BLaER1 (cell line): Measurements from ENCODE around the gene GPATCH2L.

ENCODE experiments used
- H3K27ac ChIP-seq: shearing (Covaris generic); formaldehyde crosslinking; 2 replicates; pipeline ENCODE4 v1.8.1; 2022
- H3K27me3 ChIP-seq: shearing (Covaris generic); formaldehyde crosslinking; 2 replicates; pipeline ENCODE4 v1.8.1; 2022
- H3K36me3 ChIP-seq: shearing (Covaris generic); formaldehyde crosslinking; 2 replicates; pipeline ENCODE4 v1.8.1; 2022
- H3K4me1 ChIP-seq: shearing (Covaris generic); formaldehyde crosslinking; 2 replicates; pipeline ENCODE4 v1.8.1; 2022
- H3K4me2 ChIP-seq: shearing (Covaris generic); formaldehyde crosslinking; 2 replicates; pipeline ENCODE4 v1.8.1; 2022
- H3K4me3 ChIP-seq: shearing (Covaris generic); formaldehyde crosslinking; 2 replicates; pipeline ENCODE4 v1.8.1; 2022
- H3K9ac ChIP-seq: shearing (Covaris generic); formaldehyde crosslinking; 2 replicates; pipeline ENCODE4 v1.8.1; 2022
- H3K9me3 ChIP-seq: shearing (Covaris generic); formaldehyde crosslinking; 2 replicates; pipeline ENCODE4 v1.8.1; 2022
- H4K20me1 ChIP-seq: shearing (Covaris generic); formaldehyde crosslinking; 2 replicates; pipeline ENCODE4 v1.8.1; 2022
- Cebpa-rat ChIP-seq: shearing (Covaris generic); IDR thresholded peaks from 2 replicates; pipeline ENCODE4 v1.8.1; 2022

Gene GPATCH2L

GRCh38 chr14:76194327-76194726, 42.6 kb downstream of the GPATCH2L start:
- peaks cover 71% of the 10 kb centered on the region for H3K36me3 ChIP-seq
- H3K27me3 ChIP-seq, result no peaks in the 10 kb centered on the region
- H3K27ac ChIP-seq, result peak overlapping the region; percentile 18; the same call in 1 of the 2 replicates
- peak overlapping the region; percentile 56 for H3K4me2 ChIP-seq
- TF ChIP-seq Cebpa-rat, result no peak
- H4K20me1 ChIP-seq, result no peaks in the 10 kb centered on the region
- H3K4me1 ChIP-seq, result peaks cover 64% of the 10 kb centered on the region
- no peak overlapping the region for H3K4me3 ChIP-seq
- no peaks in the 10 kb centered on the region for H3K9me3 ChIP-seq
- H3K9ac ChIP-seq, result no peak overlapping the region

GRCh38 chr14:76195003-76195402, 43.3 kb downstream of the GPATCH2L start:
- peak overlapping the region; percentile 56 for H3K4me2 ChIP-seq
- no peak for TF ChIP-seq Cebpa-rat
- peaks cover 73% of the 10 kb centered on the region for H3K36me3 ChIP-seq

GRCh38 chr14:76196980-76197695, 45.4 kb downstream of the GPATCH2L start:
- H3K9ac ChIP-seq, result no peak overlapping the region
- no peaks in the 10 kb centered on the region for H4K20me1 ChIP-seq
- peaks cover 80% of the 10 kb centered on the region for H3K36me3 ChIP-seq
- H3K4me2 ChIP-seq, result no peak overlapping the region
- no peak overlapping the region for H3K4me3 ChIP-seq
- H3K27me3 ChIP-seq, result no peaks in the 10 kb centered on the region
- H3K4me1 ChIP-seq, result peaks cover 41% of the 10 kb centered on the region
- no peaks in the 10 kb centered on the region for H3K9me3 ChIP-seq
- no peak for TF ChIP-seq Cebpa-rat
- no peak overlapping the region for H3K27ac ChIP-seq

More at GRCh38 chr14:76195003-76195402, 43.3 kb downstream of the GPATCH2L start:
- Histone ChIP-seq H3K9me3 (no peaks in the 10 kb centered on the region), H3K4me1 (peaks cover 63% of the 10 kb centered on the region), H3K4me3 (no peak overlapping the region), H3K27ac (peak overlapping the region; percentile 18; the same call in 1 of the 2 replicates), H4K20me1 (no peaks in the 10 kb centered on the region), H3K27me3 (no peaks in the 10 kb centered on the region), H3K9ac (no peak overlapping the region)

GRCh38 chr14:76201162-76201561, 49.4 kb downstream of the GPATCH2L start:
- peaks cover 78% of the 10 kb centered on the region for H3K36me3 ChIP-seq
- H4K20me1 ChIP-seq, result no peaks in the 10 kb centered on the region
- H3K27ac ChIP-seq, result no peak overlapping the region
- no peak for TF ChIP-seq Cebpa-rat
- peaks cover 9% of the 10 kb centered on the region; the same call in 1 of the 2 replicates for H3K4me1 ChIP-seq
- no peak overlapping the region for H3K4me2 ChIP-seq
- H3K27me3 ChIP-seq, result no peaks in the 10 kb centered on the region
- H3K9ac ChIP-seq, result no peak overlapping the region
- no peaks in the 10 kb centered on the region for H3K9me3 ChIP-seq
- no peak overlapping the region for H3K4me3 ChIP-seq

- no peak overlapping the region for H3K9ac ChIP-seq
- no peaks in the 10 kb centered on the region for H4K20me1 ChIP-seq
- no peaks in the 10 kb centered on the region for H3K9me3 ChIP-seq
- no peak overlapping the region for H3K27ac ChIP-seq
- no peak overlapping the region for H3K4me2 ChIP-seq
- H3K4me3 ChIP-seq, result no peak overlapping the region
- H3K36me3 ChIP-seq, result peaks cover 61% of the 10 kb centered on the region
- no peak for TF ChIP-seq Cebpa-rat
- no peaks in the 10 kb centered on the region for H3K27me3 ChIP-seq
- H3K4me1 ChIP-seq, result no peaks in the 10 kb centered on the region
Measured at GRCh38 chr14:76203086-76204001, 51.6 kb downstream of the GPATCH2L start.

- no peak overlapping the region for H3K4me3 ChIP-seq
- no peaks in the 10 kb centered on the region for H4K20me1 ChIP-seq
- no peaks in the 10 kb centered on the region for H3K27me3 ChIP-seq
- no peak overlapping the region for H3K4me2 ChIP-seq
- H3K9ac ChIP-seq, result no peak overlapping the region
- no peak for TF ChIP-seq Cebpa-rat
- peaks cover 51% of the 10 kb centered on the region for H3K36me3 ChIP-seq
- no peaks in the 10 kb centered on the region for H3K4me1 ChIP-seq
- no peak overlapping the region for H3K27ac ChIP-seq
- no peaks in the 10 kb centered on the region for H3K9me3 ChIP-seq
Measured at GRCh38 chr14:76204461-76205230, 52.9 kb downstream of the GPATCH2L start.

GRCh38 chr14:76205708-76206107, 54.0 kb downstream of the GPATCH2L start:
- Histone ChIP-seq H3K4me1 (no peaks in the 10 kb centered on the region), H3K4me3 (no peak overlapping the region), H3K27me3 (no peaks in the 10 kb centered on the region), H3K27ac (no peak overlapping the region), H3K36me3 (peaks cover 45% of the 10 kb centered on the region), H3K4me2 (no peak overlapping the region), H3K9ac (no peak overlapping the region), H4K20me1 (no peaks in the 10 kb centered on the region), H3K9me3 (no peaks in the 10 kb centered on the region)
- TF ChIP-seq Cebpa-rat, result no peak

- Histone ChIP-seq H3K4me1 (0 out of 2 replicates have a peak, but pooled peaks cover 4% of the 10 kb centered on the region), H3K36me3 (peaks cover 19% of the 10 kb centered on the region), H3K9me3 (no peaks in the 10 kb centered on the region), H4K20me1 (no peaks in the 10 kb centered on the region), H3K27me3 (no peaks in the 10 kb centered on the region), H3K4me2 (no peak overlapping the region), H3K9ac (no peak overlapping the region), H3K4me3 (no peak overlapping the region), H3K27ac (no peak overlapping the region)
- no peak for TF ChIP-seq Cebpa-rat
Measured at GRCh38 chr14:76208340-76208739, 56.6 kb downstream of the GPATCH2L start.

- TF ChIP-seq Cebpa-rat, result no peak
- Histone ChIP-seq H3K36me3 (0 out of 2 replicates have a peak, but pooled peaks cover 4% of the 10 kb centered on the region), H3K9ac (no peak overlapping the region), H3K27ac (no peak overlapping the region), H3K4me2 (no peak overlapping the region), H3K4me1 (0 out of 2 replicates have a peak, but pooled peaks cover 4% of the 10 kb centered on the region), H3K9me3 (peaks cover 7% of the 10 kb centered on the region), H3K4me3 (no peak overlapping the region), H4K20me1 (no peaks in the 10 kb centered on the region), H3K27me3 (no peaks in the 10 kb centered on the region)
Measured at GRCh38 chr14:76212242-76212641, 60.5 kb downstream of the GPATCH2L start.
